ENCODE data around the gene SLC25A44. TPM values are rescaled to one million over a fixed set of nuclear protein-coding genes. Genes with fewer than 3 reads are reported as not detected.
"Not testable (repeated sequence)": the region's sequence is repeated elsewhere in the genome, so short reads cannot be mapped to it uniquely, and the experiment has no call there.

Gene SLC25A44
- total RNA-seq, 4 donors from 2014 or later, result 15.1 to 20.4 (median 17.2) TPM

- H3K36me3 ChIP-seq, result peaks cover 33% of the 10 kb centered on the region
- H3K4me3 ChIP-seq, result peak overlapping the region; percentile 54
- peak overlapping the region; percentile 95 for H3K27ac ChIP-seq
- no peak for DNase-seq (ENCODE audit: low spot score in 2 of 2)
- no peaks in the 10 kb centered on the region for H3K9me3 ChIP-seq
- 82% methylated on average over 9 of the region's 9 CpGs for WGBS
- H3K27me3 ChIP-seq, result no peaks in the 10 kb centered on the region
- peaks cover 24% of the 10 kb centered on the region for H3K4me1 ChIP-seq
- TF ChIP-seq EP300 (IDR thresholded peaks at IDR 0.05) (no peak), CTCF (IDR thresholded peaks at IDR 0.05) (no peak), POLR2AphosphoS5 (IDR thresholded peaks at IDR 0.05) (no peak), POLR2A (IDR thresholded peaks at IDR 0.05) (no peak)
Measured at GRCh38 chr1:156212130-156212529, 18.2 kb downstream of the SLC25A44 start.

GRCh38 chr1:156212833-156213643 lies 19.1 kb downstream of the SLC25A44 start, which contains the start of gene PMF1:
Gene PMF1, plus strand, starts transcription at chr1:156213007. Its CDS starts 9 bp downstream, at chr1:156213016.
- no peaks in the 10 kb centered on the region for H3K9me3 ChIP-seq
- WGBS, result under 1% methylated on average over 31 of the region's 61 CpGs
- peaks cover 33% of the 10 kb centered on the region for H3K4me1 ChIP-seq
- H3K27me3 ChIP-seq, result no peaks in the 10 kb centered on the region
- TF ChIP-seq POLR2AphosphoS5 (IDR thresholded peaks at IDR 0.05) (peak; percentile 70 to 98 (median 93)), EP300 (IDR thresholded peaks at IDR 0.05) (no peak), CTCF (IDR thresholded peaks at IDR 0.05) (no peak), POLR2A (IDR thresholded peaks at IDR 0.05) (peak; percentile 52 to 82)
- H3K27ac ChIP-seq, result peak within 1 kb of the TSS; percentile 95
- peak within 1 kb of the TSS; percentile 54 for H3K4me3 ChIP-seq
- peak; percentile 99 to 100 for DNase-seq (ENCODE audit: low spot score in 2 of 2)
- H3K36me3 ChIP-seq, result peaks cover 26% of the 10 kb centered on the region

- Histone ChIP-seq H3K27me3 (no peaks in the 10 kb centered on the region), H3K4me3 (peak overlapping the region; percentile 54), H3K27ac (peak overlapping the region; percentile 95), H3K4me1 (peaks cover 39% of the 10 kb centered on the region), H3K36me3 (peaks cover 20% of the 10 kb centered on the region), H3K9me3 (no peaks in the 10 kb centered on the region)
- WGBS, result 14% methylated on average over 11 of the region's 11 CpGs
- no peak for DNase-seq (ENCODE audit: low spot score in 2 of 2)
- TF ChIP-seq CTCF (IDR thresholded peaks at IDR 0.05) (no peak), POLR2A (IDR thresholded peaks at IDR 0.05) (no peak), POLR2AphosphoS5 (IDR thresholded peaks at IDR 0.05) (no peak), EP300 (IDR thresholded peaks at IDR 0.05) (no peak)
Measured at GRCh38 chr1:156213644-156213966, 19.7 kb downstream of the SLC25A44 start.

- Histone ChIP-seq H3K4me3 (peak overlapping the region; percentile 54), H3K27me3 (no peaks in the 10 kb centered on the region), H3K27ac (peak overlapping the region; percentile 95), H3K4me1 (peaks cover 39% of the 10 kb centered on the region), H3K36me3 (peaks cover 16% of the 10 kb centered on the region), H3K9me3 (no peaks in the 10 kb centered on the region)
- DNase-seq (ENCODE audit: low spot score in 2 of 2), result no peak
- 73% methylated on average over 16 of the region's 16 CpGs for WGBS
- no peak for TF ChIP-seq POLR2AphosphoS5 (IDR thresholded peaks at IDR 0.05)
- TF ChIP-seq CTCF (IDR thresholded peaks at IDR 0.05), result no peak
- no peak for TF ChIP-seq EP300 (IDR thresholded peaks at IDR 0.05)
- no peak for TF ChIP-seq POLR2A (IDR thresholded peaks at IDR 0.05)
Measured at GRCh38 chr1:156214024-156214748, 20.3 kb downstream of the SLC25A44 start.

GRCh38 chr1:156216361-156217086 lies 22.6 kb downstream of the SLC25A44 start:
- not testable (repeated sequence) for H3K27me3 ChIP-seq; H3K9me3 ChIP-seq; H3K27ac ChIP-seq; H3K4me3 ChIP-seq; DNase-seq (ENCODE audit: low spot score in 2 of 2)
- H3K36me3 ChIP-seq, result peaks cover 15% of the 10 kb centered on the region
- H3K4me1 ChIP-seq, result peaks cover 39% of the 10 kb centered on the region
- WGBS, result 98% methylated on average over 54 of the region's 55 CpGs
